Neural crest cell (in vitro differentiated cells): ENCODE data around the gene PLPP4. TPM values are rescaled to one million over a fixed set of nuclear protein-coding genes. Genes with fewer than 3 reads are reported as not detected.

Experiments
- DNase-seq: peaks from one replicate; pipeline ENCODE4 v3.0.0; 2021; ENCODE audit warnings: low read depth, mixed read lengths, low spot score
- H3K27ac Mint-ChIP-seq: one replicate; pipeline ENCODE4 v1.8.0; 2021; ENCODE audit warnings: mild to moderate bottlenecking, mixed read lengths; ENCODE audit not compliant: unreplicated experiment
- H3K27me3 Mint-ChIP-seq: 2 replicates; pipeline ENCODE4 v1.8.0; 2021; ENCODE audit warnings: low read depth, mild to moderate bottlenecking, mixed read lengths
- H3K36me3 Mint-ChIP-seq: 2 replicates; pipeline ENCODE4 v1.8.0; 2021; ENCODE audit warnings: low read depth, mild to moderate bottlenecking, mixed read lengths
- H3K4me1 Mint-ChIP-seq: 2 replicates; pipeline ENCODE4 v1.8.0; 2021; ENCODE audit warnings: mixed read lengths
- H3K4me3 Mint-ChIP-seq: one replicate; pipeline ENCODE4 v1.8.0; 2021; ENCODE audit warnings: mild to moderate bottlenecking, mixed read lengths
- H3K9me3 Mint-ChIP-seq: 2 replicates; pipeline ENCODE4 v1.8.0; 2021; ENCODE audit warnings: mixed read lengths
- CTCF ChIP-seq: fragments of 200-600 bp; sonication (generic); conservative IDR thresholded peaks from 2 replicates; pipeline ENCODE4 v1.5.0; 2021; ENCODE audit warnings: antibody characterized with exemption, mild to moderate bottlenecking
- total RNA-seq: library from RNA; stranded (reverse); gene quantifications from 2 replicates; pipeline ENCODE4 v1.2.1, GENCODE V29; 2021

The PLPP4 gene
- total RNA-seq, 1 donor from 2014 or later, result not detected

GRCh38 chr10:120485946-120486345 lies 28.9 kb downstream of the PLPP4 start:
- Mint-ChIP-seq H3K9me3 (peaks cover 6% of the 10 kb centered on the region), H3K27ac (no peak overlapping the region), H3K4me3 (no peak overlapping the region), H3K36me3 (no peaks in the 10 kb centered on the region), H3K27me3 (peaks cover 30% of the 10 kb centered on the region), H3K4me1 (no peaks in the 10 kb centered on the region)
- DNase-seq, result no peak
- TF ChIP-seq CTCF, result no peak

DNA sequence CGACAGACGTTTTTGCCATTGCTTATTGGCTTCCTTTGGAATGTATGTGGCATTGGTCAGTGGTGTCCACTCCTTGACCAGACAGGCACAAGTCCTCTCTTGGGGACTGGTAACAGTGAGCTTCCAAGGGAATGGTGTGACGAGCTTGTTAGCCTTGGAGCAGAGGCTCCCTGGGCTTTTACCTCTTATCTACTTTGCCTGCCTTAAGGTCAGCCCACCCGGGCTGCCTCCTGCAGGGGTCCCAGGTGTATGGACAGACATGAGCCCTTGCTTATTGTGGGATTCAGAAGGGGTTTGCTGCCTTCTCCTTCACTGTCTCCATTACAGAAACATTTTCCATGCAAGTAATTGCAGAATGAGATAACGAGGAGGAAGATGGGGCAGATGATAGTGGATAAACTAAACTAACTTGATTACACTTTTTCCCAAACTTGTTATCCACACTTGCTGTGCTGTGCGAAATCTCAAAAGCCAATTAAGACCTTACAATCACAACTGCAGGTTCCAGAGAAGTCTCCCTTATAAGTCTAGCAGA lies 29.7 kb downstream of the PLPP4 start:
- H3K4me3 Mint-ChIP-seq, result no peak overlapping the region
- H3K27ac Mint-ChIP-seq, result no peak overlapping the region
- H3K36me3 Mint-ChIP-seq, result no peaks in the 10 kb centered on the region
- no peak for DNase-seq
- peaks cover 35% of the 10 kb centered on the region for H3K27me3 Mint-ChIP-seq
- TF ChIP-seq CTCF, result no peak
- peaks cover 6% of the 10 kb centered on the region for H3K9me3 Mint-ChIP-seq
- no peaks in the 10 kb centered on the region for H3K4me1 Mint-ChIP-seq

- H3K9me3 Mint-ChIP-seq, result no peaks in the 10 kb centered on the region
- no peaks in the 10 kb centered on the region for H3K36me3 Mint-ChIP-seq
- H3K27me3 Mint-ChIP-seq, result peaks cover 54% of the 10 kb centered on the region
- no peak overlapping the region for H3K27ac Mint-ChIP-seq
- no peak for TF ChIP-seq CTCF
- H3K4me1 Mint-ChIP-seq, result no peaks in the 10 kb centered on the region
- no peak for DNase-seq
- H3K4me3 Mint-ChIP-seq, result no peak overlapping the region
Observed at GRCh38 chr10:120490288-120490687, 33.3 kb downstream of the PLPP4 start.

DNA sequence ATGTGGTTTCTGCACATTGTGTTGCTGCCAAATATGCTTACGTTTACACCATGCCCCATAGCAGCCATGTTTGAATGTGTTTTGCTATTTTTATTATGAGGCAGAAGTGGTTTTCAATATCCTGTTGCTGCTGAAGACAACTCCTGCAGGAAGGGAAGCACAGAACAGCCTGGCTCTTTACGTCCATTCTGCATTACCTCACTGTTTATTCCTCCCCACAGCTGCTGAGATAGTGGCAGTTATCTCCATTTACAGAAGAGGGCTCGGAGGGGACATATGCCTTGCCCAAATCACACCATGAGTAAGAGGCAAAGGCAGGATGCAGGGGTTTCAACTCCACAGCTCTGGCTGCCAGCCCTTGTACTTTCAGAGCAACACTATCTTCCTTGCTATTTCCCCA lies 35.3 kb downstream of the PLPP4 start:
- Mint-ChIP-seq H3K36me3 (no peaks in the 10 kb centered on the region), H3K4me1 (no peaks in the 10 kb centered on the region), H3K9me3 (no peaks in the 10 kb centered on the region), H3K4me3 (no peak overlapping the region), H3K27ac (no peak overlapping the region), H3K27me3 (peaks cover 62% of the 10 kb centered on the region)
- no peak for TF ChIP-seq CTCF
- DNase-seq, result no peak

DNA sequence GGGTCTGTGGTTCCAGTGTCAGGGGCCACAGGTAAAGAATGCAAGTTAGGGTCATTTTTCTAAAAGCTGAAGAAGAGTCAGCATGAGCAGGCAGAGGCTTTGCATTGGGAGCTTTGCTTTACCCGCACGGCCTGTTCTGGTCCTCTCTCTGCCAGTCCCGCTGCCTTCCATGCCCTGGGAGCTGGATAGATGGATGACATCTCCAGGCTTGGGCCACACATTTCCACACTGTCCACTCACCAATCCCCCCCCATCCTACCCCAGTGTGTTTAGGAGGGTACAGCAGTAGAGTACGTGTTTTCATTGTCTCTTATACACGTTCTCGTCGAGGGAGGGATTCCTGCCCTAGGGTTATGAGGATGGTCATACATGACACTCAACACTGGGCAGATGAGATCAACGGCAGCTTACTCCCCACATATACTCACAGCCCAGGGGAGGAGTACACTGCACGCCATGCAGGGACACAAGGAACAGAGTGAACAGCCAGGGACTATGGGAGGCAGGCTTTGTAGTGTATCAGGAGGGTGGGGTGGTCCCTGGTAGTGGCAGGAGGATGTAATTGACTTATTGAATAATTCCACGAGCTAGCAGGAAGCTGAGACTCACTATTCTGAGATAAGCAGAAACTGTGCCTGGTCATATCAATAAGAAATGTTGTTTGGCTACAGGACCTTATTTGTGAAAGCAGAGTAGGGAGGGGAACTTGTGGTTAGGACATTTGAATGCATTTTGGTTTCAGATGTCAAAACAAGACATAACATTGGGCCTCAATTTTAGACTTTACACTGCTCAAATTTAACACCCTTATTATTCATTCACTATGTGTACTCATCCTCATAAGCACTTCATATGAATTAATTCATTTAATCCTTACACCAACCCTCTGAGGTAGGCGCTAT lies 36.6 kb downstream of the PLPP4 start:
- no peak for DNase-seq
- Mint-ChIP-seq H3K27ac (no peak overlapping the region), H3K36me3 (no peaks in the 10 kb centered on the region), H3K27me3 (peaks cover 60% of the 10 kb centered on the region), H3K4me1 (no peaks in the 10 kb centered on the region), H3K4me3 (no peak overlapping the region), H3K9me3 (no peaks in the 10 kb centered on the region)
- TF ChIP-seq CTCF, result no peak
